H1 (cell line): ENCODE results near the gene CACNB4. TPM values are rescaled to one million over a fixed set of nuclear protein-coding genes. Genes with fewer than 3 reads are reported as not detected.

Experiments used
- CTCF ChIA-PET: fragments of 300-600 bp; sonication (Branson Sonifier 250); formaldehyde crosslinking; loops from one replicate; lab custom pipeline; 2021; ENCODE audit not compliant: partially characterized antibody; lab: Charles Lee
- POLR2A ChIA-PET: fragments of 300-600 bp; sonication (Branson Sonifier 250); formaldehyde crosslinking; loops from one replicate; lab custom pipeline; 2021; ENCODE audit warnings: inconsistent platforms; ENCODE audit not compliant: partially characterized antibody; lab: Charles Lee
- DNase-seq, 2 experiments: peaks; one replicate each; pipeline versions ENCODE4 v3.0.0 to v3.0.0-alpha.2; 2010 to 2022; ENCODE audit warnings: low spot score in 2 of 2, low read depth in 1 of 2, mixed read lengths in 1 of 2
- FAIRE-seq: peaks from 2 replicates; lab custom pipeline; 2011; peaks lifted over from hg19 to GRCh38; lab: Jason Lieb, UNC
- H2AFZ ChIP-seq: 2 replicates; pipeline ENCODE4 v1.8.1; 2012; ENCODE audit warnings: low read length, inconsistent platforms
- H2AK5ac ChIP-seq: 2 replicates; pipeline ENCODE4 v1.6.1; 2013; ENCODE audit warnings: low read depth, low read length
- H2BK120ac ChIP-seq: replicated peaks from 2 replicates; pipeline ENCODE3; 2013; ENCODE audit warnings: low read depth, low read length, inconsistent platforms
- H2BK12ac ChIP-seq: 2 replicates; pipeline ENCODE4 v1.6.1; 2013; ENCODE audit warnings: low read depth, low read length
- H2BK15ac ChIP-seq: 2 replicates; pipeline ENCODE4 v1.6.1; 2013; ENCODE audit warnings: low read length
- H2BK20ac ChIP-seq: 2 replicates; pipeline ENCODE4 v1.6.1; 2013; ENCODE audit warnings: low read length
- H2BK5ac ChIP-seq: 2 replicates; pipeline ENCODE4 v1.6.1; 2013; ENCODE audit warnings: low read depth, low read length
- H3K14ac ChIP-seq: 2 replicates; pipeline ENCODE4 v1.6.1; 2013; ENCODE audit warnings: inconsistent platforms; ENCODE audit not compliant: insufficient read length
- H3K18ac ChIP-seq: 2 replicates; pipeline ENCODE4 v1.6.1; 2013; ENCODE audit warnings: low read length; ENCODE audit errors: extremely low read depth
- H3K23ac ChIP-seq: 2 replicates; pipeline ENCODE4 v1.6.1; 2013; ENCODE audit warnings: inconsistent platforms; ENCODE audit not compliant: insufficient read length
- H3K23me2 ChIP-seq: 2 replicates; pipeline ENCODE4 v1.6.1; 2013; ENCODE audit warnings: low read depth, low read length
- H3K27ac ChIP-seq: 2 replicates; pipeline ENCODE4 v1.6.1; 2011; ENCODE audit warnings: low read depth, low read length, inconsistent platforms
- H3K27me3 ChIP-seq, 4 experiments: replicated peaks in 1 of 4; 1 replicate in 1 of 4; 2 replicates in 3 of 4; pipeline versions ENCODE4 v1.6.1 to v1.8.1; 2011 to 2013; ENCODE audit warnings: low read length in 3 of 4, mild to moderate bottlenecking in 3 of 4, inconsistent platforms in 2 of 4, mixed read lengths in 2 of 4, moderate library complexity in 1 of 4; ENCODE audit not compliant: control insufficient read depth in 3 of 4, insufficient read depth in 3 of 4; ENCODE audit errors: extremely low read depth in 1 of 4
- H3K36me3 ChIP-seq, 4 experiments: 2 replicates each; pipeline versions ENCODE4 v1.6.1 to v1.8.1; 2011 to 2013; ENCODE audit warnings: mild to moderate bottlenecking in 4 of 4, low read length in 3 of 4, moderate library complexity in 2 of 4, control low read depth in 1 of 4, inconsistent platforms in 1 of 4; ENCODE audit not compliant: insufficient read depth in 4 of 4, control insufficient read depth in 2 of 4
- H3K4ac ChIP-seq: replicated peaks from 2 replicates; pipeline ENCODE3; 2013; ENCODE audit warnings: low read length, low read depth, mixed read lengths, inconsistent platforms; ENCODE audit not compliant: insufficient read length
- H3K4me1 ChIP-seq, 4 experiments: replicated peaks in 1 of 4; 1 replicate in 1 of 4; 2 replicates in 3 of 4; pipeline versions ENCODE4 v1.6.1 to v1.8.1; 2011 to 2013; ENCODE audit warnings: low read length in 3 of 4, inconsistent platforms in 2 of 4, mixed read lengths in 1 of 4; ENCODE audit not compliant: insufficient read depth in 4 of 4, control insufficient read depth in 3 of 4
- H3K4me2 ChIP-seq, 2 experiments: 2 replicates each; pipeline versions ENCODE4 v1.6.1 to v1.8.1; 2011 to 2013; ENCODE audit warnings: low read depth in 2 of 2, low read length in 2 of 2, control low read depth in 1 of 2, inconsistent platforms in 1 of 2, mild to moderate bottlenecking in 1 of 2; ENCODE audit not compliant: insufficient read depth in 1 of 2
- H3K4me3 ChIP-seq, 4 experiments: fragments of 200-600, 300-600 bp in 1 of 4; sonication (generic), shearing (Covaris generic), sonication (Bioruptor Twin) in 1 of 4; 2 replicates each; pipeline versions ENCODE4 v1.5.1 to v1.8.1; 2011 to 2016; ENCODE audit warnings: low read length in 4 of 4, low read depth in 3 of 4, control low read depth in 2 of 4, inconsistent platforms in 2 of 4, mild to moderate bottlenecking in 2 of 4, mixed read lengths in 1 of 4, moderate library complexity in 1 of 4; ENCODE audit not compliant: insufficient read depth in 2 of 4; ENCODE audit errors: extremely low read depth in 1 of 4
- H3K56ac ChIP-seq: replicated peaks from 2 replicates; pipeline ENCODE3; 2013; ENCODE audit warnings: low read depth, mild to moderate bottlenecking, mixed read lengths, low read length, inconsistent platforms; ENCODE audit not compliant: insufficient read length
- H3K79me1 ChIP-seq: 2 replicates; pipeline ENCODE4 v1.6.1; 2013; ENCODE audit warnings: low read depth, low read length, control low read depth
- H3K79me2 ChIP-seq, 2 experiments: 2 replicates each; pipeline versions ENCODE4 v1.6.1 to v1.8.1; 2012 to 2013; ENCODE audit warnings: low read length in 2 of 2, mild to moderate bottlenecking in 2 of 2, inconsistent platforms in 1 of 2; ENCODE audit not compliant: insufficient read depth in 2 of 2, control insufficient read depth in 1 of 2
- H3K9ac ChIP-seq, 4 experiments: replicated peaks in 1 of 4; 1 replicate in 1 of 4; 2 replicates in 3 of 4; pipeline versions ENCODE4 v1.6.1 to v1.8.1; 2011 to 2013; ENCODE audit warnings: low read depth in 3 of 4, low read length in 3 of 4, control low read depth in 2 of 4, mild to moderate bottlenecking in 2 of 4, moderate library complexity in 2 of 4, inconsistent platforms in 1 of 4; ENCODE audit errors: extremely low read depth in 1 of 4
- H3K9me3 ChIP-seq, 2 experiments: 2 replicates each; pipeline versions ENCODE4 v1.6.1 to v1.8.1; 2012 to 2013; ENCODE audit warnings: mild to moderate bottlenecking in 2 of 2, moderate library complexity in 2 of 2, control low read depth in 1 of 2, inconsistent platforms in 1 of 2, low read depth in 1 of 2, low read length in 1 of 2, mixed read lengths in 1 of 2; ENCODE audit not compliant: insufficient read depth in 2 of 2
- H4K20me1 ChIP-seq, 2 experiments: replicated peaks in 1 of 2; 2 replicates each; pipeline versions ENCODE3 to v1.8.1; 2011 to 2013; ENCODE audit warnings: inconsistent platforms in 2 of 2, low read length in 2 of 2, mild to moderate bottlenecking in 1 of 2; ENCODE audit not compliant: insufficient read depth in 2 of 2, control insufficient read depth in 1 of 2
- H4K5ac ChIP-seq: 2 replicates; pipeline ENCODE4 v1.6.1; 2013; ENCODE audit warnings: low read length, low read depth, mixed read lengths, inconsistent platforms; ENCODE audit not compliant: insufficient read length
- H4K8ac ChIP-seq: 2 replicates; pipeline ENCODE4 v1.8.0; 2013; ENCODE audit warnings: mild to moderate bottlenecking, moderate library complexity, low read length, inconsistent platforms; ENCODE audit not compliant: insufficient read depth; ENCODE audit errors: extremely low read depth
- H4K91ac ChIP-seq: replicated peaks from 2 replicates; pipeline ENCODE3; 2013; ENCODE audit warnings: low read length, mixed read lengths, inconsistent platforms; ENCODE audit not compliant: insufficient read length
- EZH2 ChIP-seq: fragments of 200-600 bp; sonication (generic); IDR thresholded peaks from 2 replicates; pipeline ENCODE4 v1.7.1; 2012; ENCODE audit warnings: low read depth, mild to moderate bottlenecking, moderate library complexity, low read length, inconsistent platforms; ENCODE audit not compliant: severe bottlenecking
- GTF2F1 ChIP-seq: IDR thresholded peaks from 2 replicates; pipeline ENCODE4 v1.6.1; 2012; ENCODE audit warnings: low read depth, low read length, improper control_type of control experiment, borderline replicate concordance
- HDAC6 ChIP-seq: IDR thresholded peaks from one replicate; pipeline ENCODE4 v1.7.1; 2012; ENCODE audit warnings: low read depth, mild to moderate bottlenecking, inconsistent platforms, low read length, moderate library complexity
- MAX ChIP-seq: IDR thresholded peaks from 2 replicates; pipeline ENCODE4 v1.6.1; 2012; ENCODE audit warnings: inconsistent platforms
- RAD21 ChIP-seq, 2 experiments: IDR thresholded peaks in 1 of 2; conservative IDR thresholded peaks in 1 of 2; 2 replicates each; pipeline ENCODE4 v1.6.1; 2011; ENCODE audit warnings: low read depth in 2 of 2, low read length in 2 of 2, improper control_type of control experiment in 1 of 2, inconsistent platforms in 1 of 2, mild to moderate bottlenecking in 1 of 2, moderate library complexity in 1 of 2
- RNF2 ChIP-seq: fragments of 200-900, 300-1000 bp; sonication (generic); IDR thresholded peaks from 2 replicates; pipeline ENCODE4 v1.7.1; 2016; ENCODE audit warnings: borderline replicate concordance, low read depth, mild to moderate bottlenecking, antibody characterized with exemption, low read length; ENCODE audit not compliant: poor library complexity, severe bottlenecking; ENCODE audit errors: missing control alignments
- SP2 ChIP-seq: IDR thresholded peaks from 2 replicates; pipeline ENCODE4 v1.6.1; 2012; ENCODE audit warnings: mild to moderate bottlenecking, low read length, inconsistent platforms
- SRF ChIP-seq: IDR thresholded peaks from 2 replicates; pipeline ENCODE4 v1.6.1; 2011; ENCODE audit warnings: mild to moderate bottlenecking, low read depth, low read length, moderate library complexity
- SUZ12 ChIP-seq: fragments of 200-600 bp; sonication (generic); IDR thresholded peaks from 2 replicates; pipeline ENCODE4 v1.6.1; 2012; ENCODE audit warnings: mild to moderate bottlenecking, inconsistent platforms, low read length, moderate library complexity, mixed read lengths
- TEAD4 ChIP-seq: IDR thresholded peaks from 2 replicates; pipeline ENCODE4 v1.6.1; 2012; ENCODE audit warnings: low read depth, low read length, inconsistent platforms, mixed read lengths
- YY1 ChIP-seq: IDR thresholded peaks from 2 replicates; pipeline ENCODE4 v1.6.1; 2011; ENCODE audit warnings: low read depth, mild to moderate bottlenecking, low read length
- WGBS, 2 experiments: shearing (Covaris generic) in 1 of 2; methylation state at CpG; one replicate each; pipeline versions ENCODE4 v1.1.6 to v1.1.7; 2013 to 2015; ENCODE audit warnings: low lambda C conversion rate in 2 of 2, mixed read lengths in 2 of 2, inconsistent platforms in 1 of 2, low coverage in 1 of 2, missing lambda C conversion rate in 1 of 2; ENCODE audit not compliant: insufficient replicate concordance in 2 of 2, insufficient coverage in 1 of 2, insufficient read length in 1 of 2; ENCODE audit errors: extremely low coverage in 1 of 2, missing lambda C conversion rate in 1 of 2; 5-methylcytosine and 5-hydroxymethylcytosine counted together
- polyA plus RNA-seq, 7 experiments: library from polyadenylated mRNA; depleted of rRNA in 3 of 7; stranded (reverse) in 5 of 7; unstranded in 2 of 7; fragments of >200 nt in 5 of 7; fragments of 200-250 nt in 2 of 7; gene quantifications; 1 replicate in 5 of 7; 2 replicates in 1 of 7; 4 replicates in 1 of 7; pipeline versions ENCODE4 v1.2.1 to v1.2.3, GENCODE V29; 2011 to 2013; ENCODE audit warnings: missing spikeins in 2 of 7, mixed read lengths in 2 of 7
- total RNA-seq: library from RNA; stranded (reverse); fragmentation: NEBNext Ultra II Directional; extraction: Animal tissue kit (Norgen Biotek cat#: 25700); gene quantifications from 2 replicates; pipeline ENCODE4 v1.2.1, GENCODE V29; 2021

Gene CACNB4
- total and polyA plus RNA-seq, 2 of the 8 experiments (the other 6 are each of a cell fraction or from before 2014, with no cell fraction given), result 2.0 to 4.0 TPM

- Histone ChIP-seq H3K4ac (no peak overlapping the region), H3K56ac (no peak overlapping the region), H2AFZ (no peak overlapping the region), H3K9me3 (no peaks in the 10 kb centered on the region), H2BK12ac (no peak overlapping the region), H2AK5ac (no peak overlapping the region), H2BK20ac (no peak overlapping the region), H3K79me1 (no peaks in the 10 kb centered on the region), H3K36me3 (no peaks in the 10 kb centered on the region), H3K27ac (no peak overlapping the region), H2BK120ac (no peak overlapping the region), H3K4me2 (no peak overlapping the region), H3K27me3 (no peaks in the 10 kb centered on the region), H2BK15ac (no peak overlapping the region), H3K23ac (no peak overlapping the region), H4K20me1 (no peaks in the 10 kb centered on the region), H3K18ac (no peak overlapping the region), H2BK5ac (no peak overlapping the region), H4K5ac (no peak overlapping the region), H3K23me2 (no peaks in the 10 kb centered on the region), H4K8ac (no peak overlapping the region), H3K14ac (no peak overlapping the region), H3K9ac (no peak overlapping the region), H3K79me2 (no peaks in the 10 kb centered on the region), H3K4me1 (no peaks in the 10 kb centered on the region; a peak in 2 of 7 replicates), H3K4me3 (no peak overlapping the region), H4K91ac (no peak overlapping the region)
- WGBS, 2 experiments, result 88% methylated on average over 3 of the region's 3 CpGs; no CpG with 5 or more reads in 1 of the 2 experiments
- CTCF ChIA-PET, result interaction anchor here (0.9 kb wide), 1 partner anchor 10 kb away, joined by 3 read pairs; no protein-coding TSS in a partner anchor
- DNase-seq (no peak), FAIRE-seq (no peak)
- TF ChIP-seq MAX (no peak), SUZ12 (no peak), TEAD4 (no peak), HDAC6 (no peak), SRF (no peak), RNF2 (no peak), YY1 (no peak), EZH2 (no peak), SP2 (no peak), GTF2F1 (no peak), RAD21 (IDR thresholded peaks at IDR 0.05 in 1 of 2, conservative IDR thresholded peaks at IDR 0.05 in 1 of 2; ENCODE audit: low read depth in 2 of 2, low read length in 2 of 2) (no peak)
- POLR2A ChIA-PET, result no interaction called here
Observed at GRCh38 chr2:152065945-152066344, 32.9 kb downstream of the CACNB4 start.
